Globus pallidus (tissue), 1 donor: Measurements from ENCODE around the gene AUH.
A peak's percentile ranks its signal among the peaks of the same experiment; 100 is the strongest.
"Not testable (repeated sequence)": the region's sequence is repeated elsewhere in the genome, so short reads cannot be mapped to it uniquely, and the experiment has no call there.

Experiments used
- DNase-seq: peaks from one replicate; pipeline ENCODE4 v3.0.0-alpha.2; 2015; ENCODE audit warnings: low spot score

AUH gene

GRCh38 chr9:91361291-91362050, at the start of gene AUH:
AUH (minus strand) TSS chr9:91361918; CDS start chr9:91361889, 29 bp downstream.
- peak; percentile 87 for DNase-seq

- DNase-seq: no peak
Measured at GRCh38 chr9:91411096-91411771, 49.5 kb upstream of the AUH start.

GRCh38 chr9:91410161-91410560, 48.4 kb upstream of the AUH start:
- no peak for DNase-seq

GRCh38 chr9:91408475-91408874, 46.8 kb upstream of the AUH start:
- no peak for DNase-seq

GRCh38 chr9:91407580-91408318, 46.0 kb upstream of the AUH start:
- no peak for DNase-seq

- DNase-seq: no peak
Measured at GRCh38 chr9:91405343-91406077, 43.8 kb upstream of the AUH start.

GRCh38 chr9:91403665-91404543, 42.2 kb upstream of the AUH start:
- no peak for DNase-seq

GRCh38 chr9:91398926-91399325, 37.2 kb upstream of the AUH start:
- no peak for DNase-seq

- DNase-seq: no peak
Measured at GRCh38 chr9:91395553-91396471, 34.1 kb upstream of the AUH start.

GRCh38 chr9:91395106-91395552, 33.4 kb upstream of the AUH start:
- no peak for DNase-seq

GRCh38 chr9:91393826-91394225, 32.1 kb upstream of the AUH start:
- DNase-seq: no peak

- DNase-seq: no peak
Measured at GRCh38 chr9:91392435-91392834, 30.7 kb upstream of the AUH start.

GRCh38 chr9:91391818-91392217, 30.1 kb upstream of the AUH start:
- DNase-seq: no peak

GRCh38 chr9:91391412-91391811, 29.7 kb upstream of the AUH start:
- DNase-seq: no peak

- DNase-seq: not testable (repeated sequence)
Measured at GRCh38 chr9:91389686-91390085, 28.0 kb upstream of the AUH start.

- DNase-seq: no peak
Measured at GRCh38 chr9:91386765-91387164, 25.0 kb upstream of the AUH start.

- no peak for DNase-seq
Measured at GRCh38 chr9:91384954-91385353, 23.2 kb upstream of the AUH start.

GRCh38 chr9:91383577-91383976, 21.9 kb upstream of the AUH start:
- no peak for DNase-seq

- DNase-seq: no peak
Measured at GRCh38 chr9:91382298-91382697, 20.6 kb upstream of the AUH start.

GRCh38 chr9:91379426-91379825, 17.7 kb upstream of the AUH start:
- no peak for DNase-seq
